ENCODE data around the gene L3MBTL4.

DNA sequence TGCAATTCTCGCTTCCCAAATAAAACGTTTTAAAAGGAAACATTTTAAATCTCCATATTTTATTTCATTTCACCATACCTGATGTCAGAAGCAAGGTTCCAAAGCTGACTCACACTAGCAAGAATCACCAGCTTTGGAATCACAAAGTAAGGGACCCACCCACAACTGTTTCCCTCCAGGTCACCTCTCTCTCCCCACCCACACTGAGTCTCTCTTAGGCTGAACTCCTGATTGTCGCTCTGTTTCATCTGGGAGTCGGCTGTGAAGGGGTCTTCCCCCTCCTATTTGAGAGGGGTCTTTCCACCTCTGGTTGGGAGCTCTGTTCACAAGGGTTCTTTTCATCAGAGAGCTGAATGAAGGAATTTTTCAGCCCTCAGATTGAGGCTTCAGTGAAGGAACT is 128.1 kb downstream of the L3MBTL4 start:
- TF ChIP-seq TAF1 (IDR thresholded peaks at IDR 0.05; ENCODE audit: borderline replicate concordance, low read depth, low read length) (no peak), POLR2A (IDR thresholded peaks at IDR 0.05; ENCODE audit: low read depth, low read length) (no peak)

All from GM12892 (cell line).